Loucy (cell line): ENCODE measurements around the gene SMIM30.

ENCODE experiments used
- H2AFZ ChIP-seq: fragments of 200-600 bp; sonication (generic); 2 replicates; pipeline ENCODE4 v1.6.0; 2016; ENCODE audit warnings: antibody characterized with exemption, mild to moderate bottlenecking, low read length, moderate library complexity
- H3F3A ChIP-seq: fragments of 200-600 bp; 2 replicates; pipeline ENCODE4 v1.6.0; 2016; ENCODE audit warnings: antibody characterized with exemption, low read depth, mild to moderate bottlenecking
- H3K27me3 ChIP-seq: fragments of 200-600 bp; sonication (generic); 2 replicates; pipeline ENCODE4 v1.6.1; 2014; ENCODE audit warnings: low read length, mild to moderate bottlenecking; ENCODE audit not compliant: insufficient read depth, poor library complexity, severe bottlenecking
- H3K36me3 ChIP-seq: fragments of 200-600 bp; sonication (generic); 2 replicates; pipeline ENCODE4 v1.6.1; 2016; ENCODE audit warnings: low read length; ENCODE audit not compliant: insufficient read depth
- H3K4me1 ChIP-seq: fragments of 200-600 bp; sonication (generic); 2 replicates; pipeline ENCODE4 v1.5.1; 2014; ENCODE audit warnings: low read length, mild to moderate bottlenecking; ENCODE audit not compliant: insufficient read depth, poor library complexity, severe bottlenecking
- H3K4me2 ChIP-seq: fragments of 200-600 bp; sonication (generic); 2 replicates; pipeline ENCODE4 v1.6.0; 2014; ENCODE audit warnings: antibody characterized with exemption, low read length, low read depth, mild to moderate bottlenecking; ENCODE audit not compliant: poor library complexity, severe bottlenecking
- H3K4me3 ChIP-seq: fragments of 200-600 bp; sonication (generic); 2 replicates; pipeline ENCODE4 v1.5.1; 2014; ENCODE audit warnings: low read length, mild to moderate bottlenecking, mixed read lengths; ENCODE audit not compliant: poor library complexity, severe bottlenecking
- H3K79me2 ChIP-seq: fragments of 200-600 bp; sonication (generic); 2 replicates; pipeline ENCODE4 v1.6.1; 2014; ENCODE audit warnings: low read length; ENCODE audit not compliant: insufficient read depth
- H3K9ac ChIP-seq: fragments of 200-600 bp; sonication (generic); 2 replicates; pipeline ENCODE4 v1.6.0; 2014; ENCODE audit warnings: mild to moderate bottlenecking, low read depth, low read length, moderate library complexity; ENCODE audit not compliant: poor library complexity, severe bottlenecking
- H3K9me2 ChIP-seq: fragments of 200-600 bp; sonication (generic); replicated peaks from 2 replicates; pipeline ENCODE4 v1.6.1; 2016; ENCODE audit warnings: low read depth, low read length, mixed read lengths
- H3K9me3 ChIP-seq: fragments of 200-600 bp; sonication (generic); 2 replicates; pipeline ENCODE4 v1.6.1; 2014; ENCODE audit warnings: mild to moderate bottlenecking, antibody characterized with exemption, low read length, low read depth; ENCODE audit not compliant: insufficient read depth
- H4K20me1 ChIP-seq: fragments of 200-600 bp; sonication (generic); 2 replicates; pipeline ENCODE4 v1.6.0; 2014; ENCODE audit warnings: antibody characterized with exemption, low read length, mild to moderate bottlenecking; ENCODE audit not compliant: insufficient read depth, poor library complexity, severe bottlenecking
- EZH2phosphoT487 ChIP-seq: fragments of 200-600 bp; IDR thresholded peaks from 2 replicates; pipeline ENCODE4 v1.6.1; 2018; ENCODE audit warnings: antibody characterized with exemption, mild to moderate bottlenecking, moderate library complexity, borderline replicate concordance
- TF ChIP-seq, protein P1 (sequence below): fragments of 200-600 bp; sonication (generic); conservative IDR thresholded peaks from 2 replicates; pipeline ENCODE4 v1.5.1; 2014; ENCODE audit warnings: mild to moderate bottlenecking, antibody characterized with exemption, low read length

Gene SMIM30

GRCh38 chr7:113131367-113131766, 13.0 kb upstream of the SMIM30 start:
- H3K4me2 ChIP-seq: no peak overlapping the region
- no peaks in the 10 kb centered on the region for H3K9me2 ChIP-seq
- no peaks in the 10 kb centered on the region for H3K79me2 ChIP-seq
- H3K4me1 ChIP-seq: no peaks in the 10 kb centered on the region
- H2AFZ ChIP-seq: no peak overlapping the region
- H3K36me3 ChIP-seq: no peaks in the 10 kb centered on the region
- H3K27me3 ChIP-seq: no peaks in the 10 kb centered on the region
- no peaks in the 10 kb centered on the region for H3F3A ChIP-seq
- TF ChIP-seq, protein P1, sequence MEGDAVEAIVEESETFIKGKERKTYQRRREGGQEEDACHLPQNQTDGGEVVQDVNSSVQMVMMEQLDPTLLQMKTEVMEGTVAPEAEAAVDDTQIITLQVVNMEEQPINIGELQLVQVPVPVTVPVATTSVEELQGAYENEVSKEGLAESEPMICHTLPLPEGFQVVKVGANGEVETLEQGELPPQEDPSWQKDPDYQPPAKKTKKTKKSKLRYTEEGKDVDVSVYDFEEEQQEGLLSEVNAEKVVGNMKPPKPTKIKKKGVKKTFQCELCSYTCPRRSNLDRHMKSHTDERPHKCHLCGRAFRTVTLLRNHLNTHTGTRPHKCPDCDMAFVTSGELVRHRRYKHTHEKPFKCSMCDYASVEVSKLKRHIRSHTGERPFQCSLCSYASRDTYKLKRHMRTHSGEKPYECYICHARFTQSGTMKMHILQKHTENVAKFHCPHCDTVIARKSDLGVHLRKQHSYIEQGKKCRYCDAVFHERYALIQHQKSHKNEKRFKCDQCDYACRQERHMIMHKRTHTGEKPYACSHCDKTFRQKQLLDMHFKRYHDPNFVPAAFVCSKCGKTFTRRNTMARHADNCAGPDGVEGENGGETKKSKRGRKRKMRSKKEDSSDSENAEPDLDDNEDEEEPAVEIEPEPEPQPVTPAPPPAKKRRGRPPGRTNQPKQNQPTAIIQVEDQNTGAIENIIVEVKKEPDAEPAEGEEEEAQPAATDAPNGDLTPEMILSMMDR: no peak
- no peaks in the 10 kb centered on the region for H4K20me1 ChIP-seq
- H3K9ac ChIP-seq: no peak overlapping the region
- H3K9me3 ChIP-seq: no peaks in the 10 kb centered on the region
- H3K4me3 ChIP-seq: no peak overlapping the region

GRCh38 chr7:113128031-113128430, 9.7 kb upstream of the SMIM30 start:
- Histone ChIP-seq H3K79me2 (no peaks in the 10 kb centered on the region), H3K9me2 (no peaks in the 10 kb centered on the region), H3K36me3 (no peaks in the 10 kb centered on the region), H3F3A (no peaks in the 10 kb centered on the region), H2AFZ (no peak overlapping the region), H3K4me2 (no peak overlapping the region), H3K27me3 (no peaks in the 10 kb centered on the region), H4K20me1 (no peaks in the 10 kb centered on the region), H3K4me3 (no peak overlapping the region), H3K9ac (no peak overlapping the region), H3K4me1 (no peaks in the 10 kb centered on the region), H3K9me3 (no peaks in the 10 kb centered on the region)
- no peak for TF ChIP-seq EZH2phosphoT487
- TF ChIP-seq, protein P1: no peak

- Histone ChIP-seq H3K4me2 (no peak overlapping the region), H3K4me1 (no peaks in the 10 kb centered on the region), H3K36me3 (no peaks in the 10 kb centered on the region), H3K27me3 (no peaks in the 10 kb centered on the region), H4K20me1 (no peaks in the 10 kb centered on the region), H3K9ac (no peak overlapping the region), H3K79me2 (no peaks in the 10 kb centered on the region), H3F3A (no peaks in the 10 kb centered on the region), H3K9me2 (no peaks in the 10 kb centered on the region), H2AFZ (no peak overlapping the region), H3K9me3 (no peaks in the 10 kb centered on the region), H3K4me3 (no peak overlapping the region)
- TF ChIP-seq, protein P1: no peak
- TF ChIP-seq EZH2phosphoT487: no peak
Measured at GRCh38 chr7:113125728-113126127, 7.4 kb upstream of the SMIM30 start.
